ENCODE measurements around the gene HAP1.

DNA sequence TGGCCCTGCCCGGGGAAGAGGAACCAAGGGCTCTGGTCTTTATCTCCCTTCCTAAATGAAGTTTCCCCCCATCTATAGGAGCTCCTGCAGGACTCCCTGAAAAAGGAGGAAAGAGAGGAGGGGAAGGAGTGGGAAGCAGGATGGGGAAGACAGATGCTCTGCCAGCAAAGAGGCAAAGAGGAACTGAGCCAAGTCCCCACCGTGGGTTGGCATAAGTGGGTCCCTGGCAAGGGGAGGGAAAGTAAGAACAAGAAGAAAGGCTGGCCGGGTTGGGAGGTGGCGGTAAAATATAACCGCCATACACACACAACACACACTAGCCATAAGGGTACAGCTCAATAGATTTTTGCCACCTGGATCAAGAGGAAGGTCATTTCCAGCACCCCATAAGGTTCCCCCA, 51.8 kb downstream of the HAP1 start:
- TF ChIP-seq POLR2A (IDR thresholded peaks at IDR 0.05): no peak
- TF ChIP-seq, protein P1, sequence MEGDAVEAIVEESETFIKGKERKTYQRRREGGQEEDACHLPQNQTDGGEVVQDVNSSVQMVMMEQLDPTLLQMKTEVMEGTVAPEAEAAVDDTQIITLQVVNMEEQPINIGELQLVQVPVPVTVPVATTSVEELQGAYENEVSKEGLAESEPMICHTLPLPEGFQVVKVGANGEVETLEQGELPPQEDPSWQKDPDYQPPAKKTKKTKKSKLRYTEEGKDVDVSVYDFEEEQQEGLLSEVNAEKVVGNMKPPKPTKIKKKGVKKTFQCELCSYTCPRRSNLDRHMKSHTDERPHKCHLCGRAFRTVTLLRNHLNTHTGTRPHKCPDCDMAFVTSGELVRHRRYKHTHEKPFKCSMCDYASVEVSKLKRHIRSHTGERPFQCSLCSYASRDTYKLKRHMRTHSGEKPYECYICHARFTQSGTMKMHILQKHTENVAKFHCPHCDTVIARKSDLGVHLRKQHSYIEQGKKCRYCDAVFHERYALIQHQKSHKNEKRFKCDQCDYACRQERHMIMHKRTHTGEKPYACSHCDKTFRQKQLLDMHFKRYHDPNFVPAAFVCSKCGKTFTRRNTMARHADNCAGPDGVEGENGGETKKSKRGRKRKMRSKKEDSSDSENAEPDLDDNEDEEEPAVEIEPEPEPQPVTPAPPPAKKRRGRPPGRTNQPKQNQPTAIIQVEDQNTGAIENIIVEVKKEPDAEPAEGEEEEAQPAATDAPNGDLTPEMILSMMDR (IDR thresholded peaks at IDR 0.05): no peak
